ENCODE data around the gene ECM2. TPM values are rescaled to one million over a fixed set of nuclear protein-coding genes. Genes with fewer than 3 reads are reported as not detected.

ECM2 gene
- 0.18 and 0.38 TPM in 2 replicates for total RNA-seq

DNA sequence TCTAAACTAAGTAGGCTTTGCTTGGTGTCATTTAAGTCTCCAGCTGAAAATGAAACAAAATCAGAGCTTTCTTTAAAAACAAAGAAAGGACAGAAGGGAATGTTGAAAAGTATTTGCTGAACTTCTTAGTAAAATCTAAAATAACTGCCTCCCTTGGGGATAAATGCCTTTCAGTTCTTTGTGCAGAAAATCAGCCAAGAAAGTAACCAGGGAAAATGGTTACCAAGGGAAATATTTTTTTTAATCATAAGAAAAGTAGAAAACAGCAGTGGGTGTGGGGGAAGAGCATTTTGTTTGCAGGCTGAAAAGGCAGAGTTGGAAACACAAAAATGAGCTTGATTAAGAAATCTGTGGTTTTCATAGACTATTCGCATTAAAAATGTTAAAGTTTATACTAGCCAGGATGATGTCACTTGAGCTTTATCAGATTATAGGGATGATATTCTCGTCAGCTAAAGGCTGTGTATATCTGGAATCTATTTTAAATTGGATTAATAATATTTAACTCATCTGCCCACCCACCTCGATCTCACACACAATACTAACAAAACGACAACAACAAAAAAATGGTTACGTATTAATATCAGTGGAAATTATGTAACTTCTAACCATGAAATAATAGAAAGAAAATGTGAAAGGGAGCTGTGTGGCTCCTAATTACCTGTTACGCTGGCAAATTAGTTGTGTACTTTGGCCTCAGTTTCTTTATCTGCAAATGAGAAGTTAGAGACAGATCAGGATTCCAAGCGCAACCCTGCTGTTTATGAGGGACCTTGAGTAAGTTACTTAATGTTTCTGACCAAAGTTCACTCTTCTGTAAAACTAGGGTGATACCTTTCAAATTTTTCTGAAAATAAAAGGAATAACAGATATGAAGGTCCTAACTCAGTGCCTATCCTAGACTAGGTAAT lies at the start of gene ECM2:
Gene ECM2 (minus strand): TSS at position 51 of the 911 bp plus-strand sequence. CDS start 13,124 bp downstream, outside the sequence.

DNA sequence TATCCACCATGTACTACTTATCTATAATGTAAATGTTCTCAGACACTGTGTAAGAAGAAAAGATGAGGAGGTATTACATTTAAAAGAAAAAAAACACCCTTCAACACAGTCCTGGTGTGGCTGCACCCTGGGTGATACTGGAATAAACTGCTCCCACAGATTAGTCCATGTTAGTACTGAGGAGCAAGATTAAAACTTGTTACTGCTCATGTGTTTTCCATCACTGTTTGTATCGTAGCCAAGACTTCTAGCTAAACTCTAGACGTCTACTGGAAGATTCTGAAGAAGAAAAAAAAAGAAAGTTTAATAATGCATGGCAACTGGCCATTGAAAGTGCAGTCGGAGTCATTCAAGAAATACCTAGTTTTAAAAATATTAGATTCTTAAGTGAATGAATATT lies 53.5 kb downstream of the ECM2 start, which contains the start of gene ASPN:
Gene ASPN (minus strand): TSS at position 178 of the 400 bp plus-strand sequence.

Other genes with a start within 250 kb of the ECM2 start
- gene IARS1, start 242.3 kb downstream of the ECM2 start, total RNA-seq = 234 and 239 TPM in 2 replicates
- 19.8 and 28.6 TPM in 2 replicates for gene NOL8, start 210.6 kb downstream of the ECM2 start, total RNA-seq
- gene CENPP, start 210.0 kb downstream of the ECM2 start, total RNA-seq = 2.0 and 4.1 TPM in 2 replicates
- gene OGN, start 131.4 kb downstream of the ECM2 start, total RNA-seq = under 0.01 TPM in 1 of 2 replicates, not detected in the other
- 0.94 TPM in 1 of 2 replicates, not detected in the other for gene OMD, start 111.5 kb downstream of the ECM2 start, total RNA-seq
- 1.8 TPM in 1 of 2 replicates, not detected in the other for gene ASPN, start 53.5 kb downstream of the ECM2 start, total RNA-seq
- gene IPPK, start 134.1 kb upstream of the ECM2 start, total RNA-seq = 16.7 and 22.1 TPM in 2 replicates
- 52.1 and 75.4 TPM in 2 replicates for gene BICD2, start 228.8 kb upstream of the ECM2 start, total RNA-seq